IPS-NIHi7 (cell line): Measurements from ENCODE around the gene VTI1A.
"Not testable (repeated sequence)": the region's sequence is repeated elsewhere in the genome, so short reads cannot be mapped to it uniquely, and the experiment has no call there.

Experiments used
- DNase-seq: peaks from one replicate; pipeline ENCODE4 v3.0.0; 2012; ENCODE audit warnings: mixed read lengths; ENCODE audit errors: extremely low spot score

VTI1A gene

DNA sequence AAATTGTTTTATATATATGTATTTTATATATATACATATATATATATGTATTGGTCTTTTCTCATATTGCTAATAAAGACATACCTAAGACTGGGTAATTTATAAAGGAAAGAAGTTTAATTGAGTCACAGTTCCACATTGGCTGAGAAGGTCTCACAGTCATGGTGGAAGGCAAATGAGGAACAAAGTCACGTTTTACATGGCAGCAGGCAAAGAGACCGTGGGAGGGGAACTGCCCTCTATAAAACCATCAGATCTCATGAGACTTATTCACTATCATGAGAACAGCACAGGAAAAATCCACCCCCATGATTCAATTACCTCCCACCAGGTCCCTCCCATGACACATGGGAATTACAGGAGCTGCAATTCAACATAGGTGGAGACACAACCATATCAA, 416.4 kb downstream of the VTI1A start:
- not testable (repeated sequence) for DNase-seq
